ENCODE measurements around the gene TMEM63C. TPM values are rescaled to one million over a fixed set of nuclear protein-coding genes. Genes with fewer than 3 reads are reported as not detected.

TMEM63C gene
- total RNA-seq, 3 donors from 2014 or later: 21.2 to 40.8 (median 34.9) TPM

- DNase-seq (no peak), ATAC-seq (peak; percentile 53)
- Histone ChIP-seq H3K36me3 (ENCODE audit: low read depth) (no peaks in the 10 kb centered on the region), H3K4me1 (ENCODE audit: low read depth) (no peaks in the 10 kb centered on the region), H3K9me3 (no peaks in the 10 kb centered on the region), H3K4me3 (no peak overlapping the region)
- intact Hi-C loops (cut with DNase I, micrococcal nuclease): loop anchor here (10.0 kb wide), 2 partner anchors 63 to 163 kb away; no protein-coding TSS in a partner anchor
- TF ChIP-seq CTCF (IDR thresholded peaks at IDR 0.05): no peak
Observed at GRCh38 chr14:77151918-77152588, 29.5 kb upstream of the TMEM63C start.

- no peaks in the 10 kb centered on the region for H3K9me3 ChIP-seq
- intact Hi-C loops (cut with DNase I, micrococcal nuclease): loop anchor here (10.0 kb wide), 2 partner anchors 61 to 161 kb away; no protein-coding TSS in a partner anchor
- no peak overlapping the region for H3K4me3 ChIP-seq
- H3K4me1 ChIP-seq (ENCODE audit: low read depth): no peaks in the 10 kb centered on the region
- DNase-seq (no peak), ATAC-seq (no peak)
- H3K36me3 ChIP-seq (ENCODE audit: low read depth): no peaks in the 10 kb centered on the region
- TF ChIP-seq CTCF (IDR thresholded peaks at IDR 0.05): no peak
Observed at GRCh38 chr14:77153802-77154201, 27.8 kb upstream of the TMEM63C start.

- ATAC-seq (no peak), DNase-seq (no peak)
- Histone ChIP-seq H3K9me3 (no peaks in the 10 kb centered on the region), H3K36me3 (ENCODE audit: low read depth) (no peaks in the 10 kb centered on the region), H3K4me3 (no peak overlapping the region), H3K4me1 (ENCODE audit: low read depth) (no peaks in the 10 kb centered on the region)
- intact Hi-C loops (cut with DNase I, micrococcal nuclease): loop anchor here (10.0 kb wide), 2 partner anchors 60 to 160 kb away; no protein-coding TSS in a partner anchor
- no peak for TF ChIP-seq CTCF (IDR thresholded peaks at IDR 0.05)
Observed at GRCh38 chr14:77154421-77154820, 27.2 kb upstream of the TMEM63C start.

GRCh38 chr14:77155083-77155482 is 26.5 kb upstream of the TMEM63C start:
- no peak for DNase-seq
- Histone ChIP-seq H3K36me3 (ENCODE audit: low read depth) (no peaks in the 10 kb centered on the region), H3K9me3 (no peaks in the 10 kb centered on the region), H3K4me1 (ENCODE audit: low read depth) (no peaks in the 10 kb centered on the region), H3K4me3 (no peak overlapping the region)
- no peak for ATAC-seq
- no peak for TF ChIP-seq CTCF (IDR thresholded peaks at IDR 0.05)
- intact Hi-C loops (cut with DNase I, micrococcal nuclease): loop anchor here (10.0 kb wide), 2 partner anchors 60 to 160 kb away; no protein-coding TSS in a partner anchor

GRCh38 chr14:77157740-77158139 is 23.9 kb upstream of the TMEM63C start:
- no peak for ATAC-seq
- H3K4me1 ChIP-seq (ENCODE audit: low read depth): no peaks in the 10 kb centered on the region
- no peak for DNase-seq
- H3K9me3 ChIP-seq: no peaks in the 10 kb centered on the region
- intact Hi-C loops (cut with DNase I, micrococcal nuclease): loop anchor here (10.0 kb wide), 2 partner anchors 57 to 157 kb away; no protein-coding TSS in a partner anchor
- no peak overlapping the region for H3K4me3 ChIP-seq
- TF ChIP-seq CTCF (IDR thresholded peaks at IDR 0.05): no peak
- no peaks in the 10 kb centered on the region for H3K36me3 ChIP-seq (ENCODE audit: low read depth)

All from mucosa of descending colon (tissue), 3 donors.